Measurements from ENCODE around the gene SCRN2. TPM values are rescaled to one million over a fixed set of nuclear protein-coding genes. Genes with fewer than 3 reads are reported as not detected.

Gene SCRN2
- total and polyA plus RNA-seq, 2 of the 13 experiments (the other 11 are each of a cell fraction or from before 2014, with no cell fraction given) = 21.7 to 29.5 TPM

GRCh38 chr17:47831003-47831933 is 9.8 kb downstream of the SCRN2 start, which contains the start of the genes LRRC46 and MRPL10 (continued):
- TF ChIP-seq ZNF512B (CRISPR knock-in tag; IDR thresholded peaks at IDR 0.05; ENCODE audit: borderline replicate concordance) (no peak), U2AF2 (IDR thresholded peaks at IDR 0.05; ENCODE audit: low read depth, low read length) (no peak), TRAFD1 (CRISPR knock-in tag; IDR thresholded peaks at IDR 0.05; ENCODE audit: borderline replicate concordance) (peak; percentile 85; the same call in 1 of the 2 replicates), ZNF160 (CRISPR knock-in tag; IDR thresholded peaks at IDR 0.05) (peak; percentile 63; the same call in 1 of the 2 replicates), PATZ1 (CRISPR knock-in tag; IDR thresholded peaks at IDR 0.05) (peak; percentile 74), NR3C1 (CRISPR knock-in tag; IDR thresholded peaks at IDR 0.05) (no peak), TGIF2 (CRISPR knock-in tag; IDR thresholded peaks at IDR 0.05) (peak; percentile 55), TOPORS (CRISPR knock-in tag; IDR thresholded peaks at IDR 0.05) (no peak; the same call in 1 of the 2 replicates), ZNF335 (CRISPR knock-in tag; IDR thresholded peaks at IDR 0.05) (peak; percentile 88; the same call in 1 of the 2 replicates), ZNF136 (CRISPR knock-in tag; IDR thresholded peaks at IDR 0.05; ENCODE audit: low read depth) (peak; percentile 83; the same call in 1 of the 2 replicates)

All from HepG2 (cell line).